Measurements from ENCODE around the gene SNX32. TPM values are rescaled to one million over a fixed set of nuclear protein-coding genes. Genes with fewer than 3 reads are reported as not detected.

SNX32 gene
- total RNA-seq, 4 donors from 2014 or later, result 0.58 to 2.6 TPM; not detected in 2

DNA sequence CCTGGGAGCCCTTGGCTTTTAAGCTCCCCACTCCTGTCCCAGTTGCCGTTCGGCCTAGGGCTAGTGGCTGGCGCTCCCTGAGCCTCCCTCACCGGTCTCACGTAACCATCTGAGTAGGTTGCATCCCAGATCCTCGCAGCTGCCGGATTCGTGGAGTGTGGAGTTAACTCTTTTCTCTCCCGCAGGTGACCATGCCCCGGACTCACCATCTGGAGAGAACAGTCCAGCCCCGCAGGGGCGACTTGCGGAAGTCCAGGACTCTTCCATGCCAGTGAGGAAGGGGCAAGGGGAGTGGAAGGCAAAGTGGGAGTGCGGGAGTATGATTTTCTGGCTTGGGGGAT is 27.4 kb downstream of the SNX32 start:
- intact Hi-C loops (cut with DNase I; ENCODE audit: low total_unique reads), result no loop called here
- peak overlapping the region; percentile 92 to 99 for H3K4me3 ChIP-seq
- H3K27ac ChIP-seq, result peak overlapping the region; percentile 98 to 99
- H3K27me3 ChIP-seq, result no peaks in the 10 kb centered on the region
- H3K9me3 ChIP-seq, result no peaks in the 10 kb centered on the region
- no peak for TF ChIP-seq POLR2A (IDR thresholded peaks at IDR 0.05)
- no peak for TF ChIP-seq CTCF (IDR thresholded peaks at IDR 0.05)
- H3K4me1 ChIP-seq, result peaks cover 7 to 13% of the 10 kb centered on the region in 2 donors
- DNase-seq, result peak in 1 of 2 donors; percentile 45
- no peaks in the 10 kb centered on the region for H3K36me3 ChIP-seq

DNA sequence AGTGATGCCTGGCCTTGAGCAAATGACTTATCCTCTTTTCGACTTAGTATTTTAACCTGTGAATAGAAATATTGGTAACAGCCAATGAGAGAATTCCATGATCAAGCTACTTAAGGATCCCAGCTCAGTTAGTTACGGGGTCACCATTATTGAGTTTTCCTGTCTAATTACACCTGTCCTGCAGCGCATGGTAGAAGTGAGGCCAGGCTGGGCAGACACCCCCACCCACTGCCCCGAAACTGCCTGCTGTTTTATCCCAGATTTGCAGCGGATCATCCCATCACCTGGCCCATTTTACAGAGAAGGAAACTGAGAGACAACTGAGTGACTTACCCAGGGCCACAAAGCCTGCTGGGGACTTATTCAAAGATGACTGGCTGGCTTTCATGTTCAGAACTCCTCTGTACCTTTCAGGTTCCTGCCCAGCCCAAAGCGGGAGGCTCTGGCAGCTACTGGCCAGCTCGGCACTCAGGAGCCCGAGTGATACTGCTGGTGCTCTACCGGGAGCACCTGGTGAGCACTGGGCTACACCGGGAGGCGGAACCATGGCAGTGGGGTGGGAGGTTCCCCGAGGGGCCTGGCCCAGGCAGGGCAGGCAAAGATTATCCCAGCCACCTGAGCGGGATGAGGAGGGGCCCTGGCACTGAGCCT is 27.9 kb downstream of the SNX32 start:
- DNase-seq, result peak; percentile 16 to 35
- Histone ChIP-seq H3K27ac (peak overlapping the region; percentile 98 to 99), H3K27me3 (no peaks in the 10 kb centered on the region), H3K4me1 (peaks cover 7% of the 10 kb centered on the region in 2 donors), H3K4me3 (peak overlapping the region; percentile 92 to 99), H3K36me3 (no peaks in the 10 kb centered on the region), H3K9me3 (no peaks in the 10 kb centered on the region)
- intact Hi-C loops (cut with DNase I; ENCODE audit: low total_unique reads), result no loop called here
- TF ChIP-seq POLR2A (IDR thresholded peaks at IDR 0.05) (no peak), CTCF (IDR thresholded peaks at IDR 0.05) (no peak)

DNA sequence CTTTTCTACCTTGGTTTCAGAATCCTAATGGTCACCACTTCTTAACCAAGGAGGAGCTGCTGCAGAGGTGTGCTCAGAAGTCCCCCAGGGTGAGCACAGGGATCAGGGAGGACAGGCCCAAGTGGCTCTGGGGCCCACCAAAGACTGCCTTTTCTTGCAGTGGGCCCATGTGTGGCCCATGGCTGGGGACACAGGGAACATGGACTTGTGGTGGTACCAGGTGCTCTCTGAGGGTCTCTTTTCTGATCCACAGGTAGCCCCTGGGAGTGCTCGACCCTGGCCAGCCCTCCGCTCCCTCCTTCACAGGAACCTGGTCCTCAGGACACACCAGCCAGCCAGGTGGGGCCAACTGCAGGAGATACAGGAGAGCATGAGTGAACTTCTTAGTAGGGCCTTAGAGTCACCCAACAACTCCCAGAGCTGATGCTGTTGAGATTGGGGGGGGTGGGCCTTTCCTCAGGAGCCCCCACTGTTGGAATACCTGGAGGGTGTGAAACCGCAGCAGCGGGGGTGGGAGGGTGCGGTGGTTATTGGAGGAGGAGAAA is 28.5 kb downstream of the SNX32 start:
- Histone ChIP-seq H3K4me1 (peaks cover 6 to 7% of the 10 kb centered on the region in 2 donors), H3K9me3 (no peaks in the 10 kb centered on the region), H3K36me3 (no peaks in the 10 kb centered on the region), H3K4me3 (no peak overlapping the region), H3K27me3 (no peaks in the 10 kb centered on the region), H3K27ac (peak overlapping the region; percentile 98 to 99)
- TF ChIP-seq CTCF (IDR thresholded peaks at IDR 0.05) (no peak), POLR2A (IDR thresholded peaks at IDR 0.05) (no peak)
- DNase-seq, result peak; percentile 17 to 25
- intact Hi-C loops (cut with DNase I; ENCODE audit: low total_unique reads), result no loop called here

- DNase-seq, result peak; percentile 29 to 35
- H3K27me3 ChIP-seq, result no peaks in the 10 kb centered on the region
- H3K27ac ChIP-seq, result peak overlapping the region in 1 of 2 donors; percentile 18
- intact Hi-C loops (cut with DNase I; ENCODE audit: low total_unique reads), result no loop called here
- no peak overlapping the region for H3K4me3 ChIP-seq
- H3K9me3 ChIP-seq, result no peaks in the 10 kb centered on the region
- no peaks in the 10 kb centered on the region for H3K36me3 ChIP-seq
- peaks cover 6 to 7% of the 10 kb centered on the region in 2 donors for H3K4me1 ChIP-seq
- TF ChIP-seq CTCF (IDR thresholded peaks at IDR 0.05) (no peak), POLR2A (IDR thresholded peaks at IDR 0.05) (no peak)
These were observed 29.5 kb downstream of the SNX32 start for GRCh38 chr11:65862941-65863888.

Data from uterus (tissue), 4 donors.